Mucosa of descending colon (tissue), 3 donors: ENCODE results near the gene ACACB. TPM values are rescaled to one million over a fixed set of nuclear protein-coding genes. Genes with fewer than 3 reads are reported as not detected.

ENCODE experiments used
- ATAC-seq: fragments of 200-7000 bp; cut with Tn5 transposase; one replicate; pipeline ENCODE4 v1.9.1; 2020; ENCODE audit warnings: mild to moderate bottlenecking, moderate library complexity
- DNase-seq, 3 donors: peaks; one replicate each; pipeline ENCODE4 v3.0.0-alpha.2; 2020
- H3K36me3 ChIP-seq: fragments of 200-600 bp; one replicate; pipeline ENCODE4 v1.8.0; 2021; ENCODE audit warnings: low read depth, mild to moderate bottlenecking
- H3K4me1 ChIP-seq: fragments of 200-600 bp; one replicate; pipeline ENCODE4 v1.8.0; 2021; ENCODE audit warnings: low read depth, mild to moderate bottlenecking
- H3K4me3 ChIP-seq: fragments of 200-600 bp; one replicate; pipeline ENCODE4 v1.8.0; 2021; ENCODE audit warnings: mild to moderate bottlenecking
- H3K9me3 ChIP-seq: fragments of 200-600 bp; one replicate; pipeline ENCODE4 v1.8.0; 2021; ENCODE audit warnings: mild to moderate bottlenecking
- CTCF ChIP-seq: fragments of 200-600 bp; IDR thresholded peaks from one replicate; pipeline ENCODE4 v1.8.0; 2022; ENCODE audit warnings: antibody characterized with exemption, mild to moderate bottlenecking
- intact Hi-C, 2 donors: fragments of 100-400 bp; cut with DNase I in 1 of 2; cut with micrococcal nuclease in 1 of 2; formaldehyde crosslinking; loops; one replicate each; pipeline versions ENCODE4 v1.11.0 to v1.11.1; 2022; cut with DNase I, micrococcal nuclease
- total RNA-seq, 3 donors: library from RNA; stranded (reverse); fragmentation: NEBNext Ultra II Directional in 2 of 3; extraction: Animal tissue kit (Norgen Biotek cat#: 25700) in 2 of 3; gene quantifications; one replicate each; pipeline versions ENCODE4 v1.2.1 to v1.2.4, GENCODE V29; 2021 to 2023
- donor health status: DM: no; HTN: no; CAD: no; lungs with moderate emphysema.
- donor health status: DM: no; HTN: no; CAD: no.
- donor health status: DM: no; HTN: yes; CAD: no.

Gene ACACB
- total RNA-seq, 3 donors from 2014 or later = 54.4 to 155 (median 66.3) TPM

DNA sequence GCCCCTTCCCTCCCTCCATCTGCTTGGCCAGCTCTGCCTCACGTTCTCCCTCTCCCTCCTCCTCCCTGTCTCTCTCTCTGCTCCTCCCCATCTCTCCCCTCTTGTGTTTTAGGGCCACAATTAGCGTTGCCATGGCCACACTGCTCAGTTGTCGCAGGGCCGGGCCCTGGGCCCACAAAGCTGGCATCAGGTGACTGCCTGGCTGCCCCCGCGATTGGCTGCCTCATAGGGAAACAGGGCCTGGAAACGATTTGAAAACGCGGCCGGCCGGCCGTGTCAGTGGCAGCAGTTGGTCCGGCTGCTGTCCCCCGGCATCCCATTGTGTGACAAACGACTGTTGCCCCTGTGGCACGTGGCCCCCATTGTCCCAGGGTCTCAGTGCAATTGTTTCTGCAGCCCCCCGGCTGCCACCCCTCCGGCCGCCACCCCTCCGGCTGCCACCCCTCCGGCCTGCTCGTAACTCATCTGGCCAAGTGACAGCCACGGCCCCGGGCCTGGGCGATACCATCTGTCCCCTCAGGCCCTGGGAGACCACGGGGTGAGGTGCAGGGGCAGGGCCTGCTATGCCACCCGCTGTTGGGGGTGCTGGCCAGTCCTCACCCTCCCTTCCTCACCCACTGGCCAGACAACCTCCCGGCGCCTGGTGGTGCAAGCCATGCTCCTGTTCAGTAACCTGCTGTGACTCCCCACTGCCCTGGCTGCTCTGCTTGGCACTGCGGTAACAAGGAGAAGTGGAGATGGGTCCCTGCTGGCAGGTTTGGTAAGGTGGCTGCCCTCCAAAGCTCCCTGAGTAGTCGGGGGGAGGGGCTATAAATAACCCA lies 175.3 kb downstream of the ACACB start:
- ATAC-seq (peak; percentile 92), DNase-seq (peak; percentile 60 to 73 (median 65))
- H3K36me3 ChIP-seq = no peaks in the 10 kb centered on the region
- no peak for TF ChIP-seq CTCF
- H3K4me1 ChIP-seq = no peaks in the 10 kb centered on the region
- no peak overlapping the region for H3K4me3 ChIP-seq
- intact Hi-C loops = no loop called here
- H3K9me3 ChIP-seq = no peaks in the 10 kb centered on the region

DNA sequence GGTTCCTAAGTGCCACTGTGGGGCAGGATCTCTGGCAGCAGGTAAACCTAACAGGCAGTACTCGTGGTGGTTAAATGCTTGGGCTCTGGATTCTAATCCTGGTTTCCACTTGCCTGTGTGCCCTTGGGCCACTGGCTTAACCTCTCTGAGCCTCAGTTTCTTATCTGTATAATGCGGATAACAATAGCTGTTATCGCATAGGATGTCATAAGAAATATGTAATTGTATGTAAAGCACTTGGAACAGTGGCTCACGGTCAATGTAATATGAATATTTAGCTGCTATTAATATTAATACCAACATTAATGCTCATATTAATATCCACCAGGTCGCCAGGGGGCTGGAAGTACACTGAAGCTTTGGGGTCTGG lies 175.9 kb downstream of the ACACB start:
- intact Hi-C loops = no loop called here

DNA sequence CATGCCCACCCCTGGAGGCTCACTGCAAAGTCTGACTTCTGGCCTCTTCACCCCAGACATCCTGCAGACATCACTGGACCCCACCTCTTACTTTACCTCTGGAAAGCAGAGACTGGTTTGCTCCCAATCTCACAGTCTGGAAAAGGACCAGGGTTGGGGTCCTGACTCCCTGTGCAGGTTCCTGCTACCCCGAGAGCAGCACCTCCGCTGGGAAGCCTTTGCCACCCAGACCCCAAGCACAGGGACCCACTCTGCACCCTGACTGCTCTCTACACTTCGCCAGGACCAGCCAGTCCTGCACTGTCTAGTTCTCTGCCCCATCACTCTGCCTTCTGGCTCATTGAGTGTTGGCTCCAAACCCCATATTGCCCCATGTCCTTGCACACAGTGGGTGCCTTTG lies 176.7 kb downstream of the ACACB start:
- intact Hi-C loops = no loop called here
- Histone ChIP-seq H3K4me3 (no peak overlapping the region), H3K9me3 (no peaks in the 10 kb centered on the region), H3K4me1 (no peaks in the 10 kb centered on the region), H3K36me3 (no peaks in the 10 kb centered on the region)
- TF ChIP-seq CTCF = no peak
- DNase-seq (no peak), ATAC-seq (no peak)

More for the DNA sequence above, 175.9 kb downstream of the ACACB start:
- no peaks in the 10 kb centered on the region for H3K9me3 ChIP-seq
- no peak for TF ChIP-seq CTCF
- no peak for DNase-seq
- H3K4me1 ChIP-seq = no peaks in the 10 kb centered on the region
- no peak overlapping the region for H3K4me3 ChIP-seq
- no peak for ATAC-seq
- no peaks in the 10 kb centered on the region for H3K36me3 ChIP-seq

DNA sequence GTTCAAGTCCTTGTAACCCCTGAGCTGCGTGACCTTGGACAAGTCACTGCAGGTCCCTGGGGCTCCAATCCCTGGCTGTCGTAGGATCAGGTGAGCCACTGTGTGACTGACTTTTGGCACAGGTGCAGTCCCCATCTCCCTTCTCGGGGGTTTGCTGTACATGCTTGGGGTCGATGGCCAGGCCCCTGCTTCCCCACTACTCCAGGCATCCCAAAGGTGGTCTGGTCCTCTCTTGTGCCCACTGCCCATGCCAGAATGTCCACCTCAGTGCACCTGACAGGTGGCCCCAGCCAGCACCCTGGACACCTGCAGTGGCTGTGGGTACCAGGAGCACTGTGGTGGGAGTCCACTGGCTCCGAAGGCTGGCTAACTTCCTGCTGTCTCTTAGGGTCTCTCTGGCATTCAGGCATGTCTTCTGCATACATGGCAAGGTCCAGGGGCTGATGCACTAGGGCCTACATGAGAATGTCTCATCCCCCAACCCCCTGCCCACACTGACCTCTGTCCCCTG lies 178.0 kb downstream of the ACACB start:
- intact Hi-C loops = no loop called here
- Histone ChIP-seq H3K36me3 (no peaks in the 10 kb centered on the region), H3K9me3 (no peaks in the 10 kb centered on the region), H3K4me1 (no peaks in the 10 kb centered on the region), H3K4me3 (no peak overlapping the region)
- ATAC-seq = no peak
- no peak for TF ChIP-seq CTCF
- no peak for DNase-seq

GRCh38 chr12:109295764-109296425 lies 179.5 kb downstream of the ACACB start:
- intact Hi-C loops = no loop called here

More at GRCh38 chr12:109295764-109296425, 179.5 kb downstream of the ACACB start:
- Histone ChIP-seq H3K4me3 (no peak overlapping the region), H3K36me3 (no peaks in the 10 kb centered on the region), H3K4me1 (no peaks in the 10 kb centered on the region), H3K9me3 (no peaks in the 10 kb centered on the region)
- no peak for TF ChIP-seq CTCF
- no peak for ATAC-seq
- no peak for DNase-seq
